HS-5 (cell line): ENCODE measurements around the gene RAD51AP2.
"Not testable (repeated sequence)": the region's sequence is repeated elsewhere in the genome, so short reads cannot be mapped to it uniquely, and the experiment has no call there.

ENCODE experiments used
- DNase-seq: peaks from one replicate; pipeline ENCODE4 v3.0.0-alpha.2; 2012; ENCODE audit warnings: low read depth

The RAD51AP2 gene

DNA sequence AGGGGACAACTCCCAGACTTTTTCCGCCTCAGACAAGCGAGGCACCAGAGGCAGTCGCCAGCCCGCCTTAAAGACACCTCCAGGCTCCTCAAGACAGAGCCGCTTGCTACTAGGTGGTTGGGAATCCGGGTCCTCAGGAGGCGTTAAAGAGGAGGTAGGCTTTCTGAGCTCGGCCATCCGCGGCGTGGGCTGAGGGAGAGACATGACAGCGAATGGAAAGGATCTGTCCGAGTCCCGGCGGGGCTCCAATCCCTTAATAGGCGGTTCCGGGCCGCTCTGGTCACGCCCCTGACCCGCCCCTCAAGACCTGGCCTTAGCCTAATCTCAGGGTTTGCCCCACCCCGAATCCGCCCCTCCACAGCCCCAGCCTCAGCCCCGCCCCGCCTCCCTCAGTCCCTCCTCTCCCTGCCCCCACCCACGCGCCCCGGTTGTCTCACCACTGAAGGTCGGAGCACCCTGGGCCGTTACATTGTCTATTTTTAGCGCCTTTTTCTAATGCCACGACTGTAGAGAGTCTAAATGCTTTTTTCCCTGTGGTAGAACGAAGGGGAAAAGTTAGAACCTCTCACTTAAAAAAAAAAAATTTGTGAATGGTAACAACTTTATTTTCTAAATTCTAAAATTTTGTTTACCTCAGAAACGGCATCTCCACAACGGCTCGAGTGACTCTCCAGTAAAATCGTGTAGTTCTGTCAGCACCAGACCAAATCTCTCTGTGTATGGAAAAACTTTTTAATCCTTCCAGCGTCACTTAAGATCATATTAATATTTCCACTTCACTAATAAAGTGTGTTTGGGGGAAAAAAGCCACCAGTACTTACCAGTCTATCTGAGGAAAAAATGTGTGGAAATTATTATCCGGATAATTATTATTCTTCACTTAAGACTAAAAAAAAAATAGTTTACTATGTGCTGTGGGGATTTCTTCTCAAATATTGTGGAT is at the start of gene RAD51AP2:
RAD51AP2 (minus strand) TSS at position 229 of the 943 bp plus-strand sequence; CDS start at position 204, 25 bp downstream.
- DNase-seq, result peak; percentile 52

DNA sequence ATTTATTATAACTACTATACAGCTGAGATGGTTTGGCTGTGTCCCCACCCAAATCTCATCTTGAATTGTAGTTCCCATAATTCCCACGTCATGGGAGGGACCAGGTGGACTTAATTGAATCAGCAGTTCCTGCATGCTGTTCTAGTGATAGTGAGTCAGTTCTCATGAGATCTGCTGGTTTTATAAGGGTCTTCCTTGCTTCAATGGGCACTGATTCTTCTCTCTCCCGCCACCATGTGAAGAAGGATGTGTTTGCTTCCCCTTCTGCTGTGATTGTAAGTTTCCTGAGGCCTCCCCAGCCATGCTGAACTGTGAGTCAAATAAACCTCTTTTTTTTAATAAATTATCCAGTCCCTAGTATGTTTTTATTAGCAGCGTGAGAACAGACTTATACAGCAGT is 47.5 kb upstream of the RAD51AP2 start:
- not testable (repeated sequence) for DNase-seq

DNA sequence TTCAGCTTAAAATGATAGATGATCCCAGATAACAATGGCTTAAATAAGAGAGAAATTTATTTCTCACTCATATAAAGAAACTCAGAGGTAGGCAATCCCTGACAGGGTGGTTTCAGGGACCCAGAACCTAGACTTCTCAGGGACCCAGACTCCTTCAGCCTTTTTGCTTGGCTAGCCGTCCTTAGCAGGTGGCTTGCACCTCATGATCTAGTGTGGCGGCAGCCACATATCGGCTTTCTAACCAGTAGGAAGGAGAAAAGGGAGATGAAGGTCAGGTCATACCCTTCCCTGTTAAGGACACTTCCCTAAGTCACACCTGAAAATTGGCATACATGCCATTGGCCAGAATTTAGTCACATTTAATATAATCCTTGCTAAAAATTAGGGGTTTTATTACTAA is 40.6 kb upstream of the RAD51AP2 start:
- no peak for DNase-seq

DNA sequence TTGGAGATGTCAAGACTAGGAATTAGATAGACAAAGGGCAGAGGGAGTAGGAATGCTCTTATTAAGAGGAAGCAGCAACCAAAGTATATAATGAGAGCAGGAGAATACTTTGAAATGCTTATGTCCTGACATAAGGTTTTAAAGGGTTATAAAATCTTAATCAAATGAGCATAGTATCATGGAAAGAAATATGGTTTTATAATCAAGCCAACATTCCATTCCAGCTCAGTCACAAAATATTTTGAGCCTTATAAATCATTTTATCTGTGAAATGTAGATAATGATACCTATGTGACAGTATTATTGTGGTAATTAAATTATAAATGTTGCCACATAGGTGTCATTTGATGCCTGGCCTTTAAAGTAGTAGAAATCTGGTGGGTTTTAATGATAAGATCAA is 39.8 kb upstream of the RAD51AP2 start:
- no peak for DNase-seq

DNA sequence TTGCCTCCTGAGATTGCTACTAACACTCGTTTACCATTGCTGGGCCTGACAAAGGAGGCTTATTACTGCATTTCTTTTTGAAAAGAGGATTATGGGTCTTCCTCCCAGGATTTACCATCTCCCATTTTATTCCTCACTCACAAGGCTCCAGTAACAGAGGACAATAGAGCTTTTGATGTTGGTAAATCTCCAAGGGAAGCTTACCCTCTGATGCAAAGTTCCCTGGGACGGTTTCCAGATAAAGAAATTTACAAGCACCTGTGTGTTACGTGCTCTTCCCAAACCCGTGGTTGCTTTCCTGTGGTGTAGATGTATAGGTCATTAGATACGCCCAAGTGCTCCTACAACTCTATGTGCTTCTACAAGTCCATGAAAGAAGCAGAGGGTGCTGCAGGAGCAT is 39.4 kb upstream of the RAD51AP2 start:
- DNase-seq, result no peak

DNA sequence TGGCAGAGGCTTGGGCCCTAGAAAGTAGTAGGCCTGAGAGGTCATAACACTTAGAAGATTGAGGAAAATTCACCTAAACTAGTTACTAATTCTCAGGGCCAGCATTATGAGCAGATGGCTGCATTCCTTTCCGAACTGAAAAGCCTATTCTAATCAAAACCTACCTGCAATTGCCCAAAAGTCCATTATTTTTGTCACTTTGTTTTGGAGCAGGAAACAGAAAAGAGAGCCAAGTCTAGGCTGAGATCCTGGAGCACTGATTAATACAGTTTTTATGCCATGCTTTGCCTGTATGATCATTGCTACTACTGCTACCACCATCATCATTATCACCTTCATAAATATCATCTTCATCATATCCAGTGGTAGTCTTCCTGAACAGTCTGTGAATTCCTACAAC is 36.9 kb upstream of the RAD51AP2 start:
- no peak for DNase-seq

DNA sequence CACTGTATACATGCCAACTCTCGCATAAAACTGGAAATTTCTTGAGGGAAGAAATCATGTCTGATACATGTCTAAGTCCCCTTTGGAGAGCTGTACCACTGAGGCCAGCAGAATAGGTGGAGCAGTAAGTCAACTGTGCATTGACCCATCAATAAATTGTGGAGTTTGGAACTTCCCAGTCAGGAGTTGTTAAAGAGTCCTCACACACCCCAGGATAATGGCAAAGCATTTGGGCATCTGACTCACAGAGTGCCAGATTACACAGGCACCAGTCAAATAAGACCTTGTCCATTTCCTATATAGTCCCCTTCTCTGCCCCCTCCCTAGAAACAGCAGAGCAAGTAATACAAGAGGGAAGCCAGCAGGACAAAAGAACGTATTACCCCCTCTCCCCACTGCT is 32.7 kb upstream of the RAD51AP2 start:
- no peak for DNase-seq

DNA sequence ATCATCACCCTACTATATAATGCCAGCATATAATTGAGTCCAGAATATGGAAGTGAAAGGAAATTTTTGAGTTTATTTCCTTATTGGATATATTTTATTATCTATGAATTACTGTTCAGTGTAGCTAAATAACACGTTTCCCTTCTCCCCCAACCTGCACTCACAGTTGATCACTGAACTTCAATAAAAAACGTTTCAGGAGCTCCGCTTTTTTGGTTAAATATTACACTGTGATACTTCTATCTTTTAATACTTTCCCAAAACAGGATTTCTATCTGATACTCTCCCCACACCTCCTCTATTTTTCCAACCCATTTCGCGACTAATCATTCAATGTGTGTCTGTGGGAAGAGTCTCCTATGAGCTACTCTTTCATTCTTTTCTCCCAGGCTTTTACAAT is 29.5 kb upstream of the RAD51AP2 start:
- DNase-seq, result no peak

DNA sequence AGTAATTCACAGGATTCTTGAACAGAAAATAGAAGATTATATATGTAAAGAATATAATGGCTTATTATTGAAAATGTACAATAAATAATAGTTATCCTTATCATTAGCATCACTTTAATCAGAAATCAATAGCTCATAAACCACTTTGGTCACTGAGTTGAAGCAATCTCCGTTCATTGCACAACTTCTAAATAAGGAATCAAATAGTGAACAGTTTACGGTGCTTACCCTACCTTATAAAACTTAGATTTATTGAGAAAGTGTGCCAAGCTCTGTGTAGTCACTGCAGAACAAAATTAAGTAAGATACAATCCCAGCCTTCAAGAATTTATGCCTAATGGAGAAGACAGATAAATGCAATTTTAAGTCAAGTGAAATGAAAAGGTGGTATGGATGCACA is 29.0 kb upstream of the RAD51AP2 start:
- DNase-seq, result no peak

DNA sequence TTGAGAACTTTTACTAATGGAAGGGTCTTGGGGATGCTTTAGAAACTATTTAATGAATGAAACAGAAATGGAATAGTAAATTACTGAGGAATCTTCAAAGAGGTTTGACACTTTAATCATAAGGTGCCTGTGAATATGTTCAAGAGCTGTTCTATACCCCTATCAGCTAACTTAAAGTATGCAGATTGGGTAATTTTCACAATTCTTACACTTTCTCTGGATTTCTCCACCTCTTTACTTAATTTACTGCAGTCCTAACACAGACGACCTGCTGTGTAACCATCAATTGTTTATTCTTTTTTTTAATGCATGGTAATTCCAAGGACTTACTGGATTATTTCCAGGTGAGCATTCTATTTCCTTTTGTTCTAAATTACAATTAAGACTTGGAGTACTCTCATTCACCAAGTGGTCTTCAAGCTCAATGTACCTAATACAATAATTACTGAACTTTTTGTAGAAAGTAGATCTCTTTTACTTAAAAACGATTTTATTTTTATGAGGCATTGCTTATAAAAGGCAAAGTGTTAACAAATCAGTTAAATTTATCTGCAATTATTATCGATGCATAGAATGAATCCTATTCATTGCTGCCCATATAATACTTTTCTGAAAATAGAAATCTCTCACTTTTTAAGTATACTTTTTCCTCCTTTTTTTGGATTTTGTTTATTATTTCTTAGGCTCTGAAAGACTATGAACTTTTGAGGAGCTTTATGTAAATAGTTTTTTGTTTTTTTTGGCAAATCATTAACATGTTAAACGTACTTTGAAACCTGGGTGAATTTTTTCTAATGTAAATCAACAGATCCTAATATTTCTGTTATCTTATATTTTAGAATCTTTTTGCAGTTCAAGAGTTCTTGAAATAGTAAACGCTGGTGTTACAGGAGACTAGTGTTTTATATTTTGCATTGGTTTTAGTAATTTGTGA is 27.7 kb upstream of the RAD51AP2 start:
- no peak for DNase-seq

DNA sequence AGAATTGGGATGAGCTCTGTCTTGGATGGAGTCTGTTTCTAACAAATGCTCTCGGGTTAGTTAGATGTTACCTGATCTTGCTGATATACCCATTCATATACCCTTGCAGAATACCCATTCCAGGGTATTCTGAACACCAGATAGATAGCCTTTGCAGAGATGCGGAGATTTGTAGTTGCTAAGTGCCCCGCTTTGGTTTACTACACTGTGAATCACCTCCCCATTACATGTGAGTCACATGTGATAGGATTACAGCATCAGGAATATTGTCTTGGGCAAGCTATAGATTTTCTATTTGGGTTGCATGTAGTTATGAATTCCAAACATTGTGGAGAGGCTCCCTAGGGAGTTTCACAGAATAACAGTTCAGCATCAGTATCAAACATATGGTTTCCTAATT is 26.0 kb upstream of the RAD51AP2 start:
- peak; percentile 85 for DNase-seq

DNA sequence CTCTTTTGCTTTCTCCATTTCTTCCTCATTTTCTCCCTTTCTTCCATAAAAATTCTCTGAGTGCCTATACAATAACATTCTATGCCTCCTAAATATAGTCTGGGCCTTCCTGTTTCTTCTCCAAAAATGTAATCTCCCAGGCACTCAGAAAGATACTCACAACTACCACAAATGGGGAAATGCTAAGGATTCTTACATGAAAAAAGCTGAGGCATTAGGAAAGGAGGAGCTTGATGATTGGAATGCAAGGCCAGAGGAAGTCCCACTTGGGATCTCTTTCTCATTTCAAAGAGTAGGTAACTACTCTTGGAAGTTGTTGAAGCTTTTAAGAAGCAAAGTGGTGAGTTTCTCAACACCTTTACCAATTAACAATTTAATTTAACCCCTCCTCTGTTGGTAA is 25.6 kb upstream of the RAD51AP2 start:
- no peak for DNase-seq

DNA sequence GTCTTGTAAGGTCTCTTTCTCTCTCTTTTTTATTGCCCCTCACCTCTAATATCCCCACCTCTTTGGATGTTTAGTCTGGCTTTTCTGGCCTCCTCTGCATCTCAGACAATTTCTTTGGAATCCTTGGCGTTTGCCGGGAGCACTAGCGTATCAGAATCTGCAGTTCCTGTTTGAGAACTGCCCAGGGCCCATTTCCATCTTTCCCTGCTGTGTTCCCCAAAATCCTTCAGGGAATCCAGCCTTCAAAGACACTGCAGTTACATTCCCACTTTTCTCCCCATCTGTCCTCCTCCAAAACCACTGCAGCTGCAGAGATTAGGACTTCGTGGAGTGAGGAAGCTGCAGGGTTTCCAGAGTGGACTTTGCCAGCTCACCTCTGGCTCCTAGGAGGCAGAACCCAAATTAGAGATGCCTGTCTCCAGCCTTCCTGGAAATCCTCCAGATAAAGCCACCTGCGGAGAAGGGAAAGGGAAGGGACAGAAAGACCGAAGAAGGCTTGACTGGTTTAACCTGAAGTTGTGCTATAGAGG is 25.0 kb upstream of the RAD51AP2 start:
- DNase-seq, result no peak

DNA sequence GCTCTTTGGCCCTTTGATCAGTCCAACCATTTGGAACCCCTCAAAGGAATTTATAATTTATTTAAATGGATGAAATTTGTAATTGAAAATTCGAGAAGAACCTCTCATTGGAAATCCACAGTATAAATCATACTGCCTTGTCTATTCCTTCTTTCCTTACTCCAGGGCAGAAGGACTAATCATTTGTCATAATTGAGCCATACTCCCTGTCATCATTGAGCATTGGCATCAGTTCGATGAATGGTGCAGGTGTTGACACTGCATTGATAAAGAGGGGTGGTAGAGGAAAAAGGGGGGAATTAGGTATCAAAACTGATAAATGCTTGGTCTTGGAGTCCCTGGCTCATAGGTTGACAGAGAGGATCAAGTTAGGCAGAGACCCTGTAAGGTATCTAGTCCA is 24.2 kb upstream of the RAD51AP2 start:
- no peak for DNase-seq

DNA sequence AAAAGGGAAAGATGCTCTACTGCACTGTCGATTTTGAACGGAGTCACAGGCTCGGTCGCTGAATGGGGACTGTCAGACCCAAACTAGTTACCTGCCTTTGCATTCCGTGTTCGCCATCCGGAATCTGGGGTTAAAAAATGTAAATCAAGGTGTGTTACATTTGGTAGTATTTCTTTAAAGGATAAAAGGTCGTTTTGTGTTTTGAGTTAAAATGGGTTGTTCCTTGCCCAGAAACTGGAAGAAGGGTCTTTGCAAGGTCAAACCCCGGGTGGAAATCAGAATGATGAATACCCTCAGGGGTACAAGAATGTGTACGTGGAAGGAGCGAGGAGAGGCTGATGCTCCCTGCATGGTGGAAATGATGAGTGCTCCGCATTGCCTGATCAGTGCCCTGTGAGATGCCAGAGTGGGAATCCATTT is 23.3 kb upstream of the RAD51AP2 start:
- no peak for DNase-seq

DNA sequence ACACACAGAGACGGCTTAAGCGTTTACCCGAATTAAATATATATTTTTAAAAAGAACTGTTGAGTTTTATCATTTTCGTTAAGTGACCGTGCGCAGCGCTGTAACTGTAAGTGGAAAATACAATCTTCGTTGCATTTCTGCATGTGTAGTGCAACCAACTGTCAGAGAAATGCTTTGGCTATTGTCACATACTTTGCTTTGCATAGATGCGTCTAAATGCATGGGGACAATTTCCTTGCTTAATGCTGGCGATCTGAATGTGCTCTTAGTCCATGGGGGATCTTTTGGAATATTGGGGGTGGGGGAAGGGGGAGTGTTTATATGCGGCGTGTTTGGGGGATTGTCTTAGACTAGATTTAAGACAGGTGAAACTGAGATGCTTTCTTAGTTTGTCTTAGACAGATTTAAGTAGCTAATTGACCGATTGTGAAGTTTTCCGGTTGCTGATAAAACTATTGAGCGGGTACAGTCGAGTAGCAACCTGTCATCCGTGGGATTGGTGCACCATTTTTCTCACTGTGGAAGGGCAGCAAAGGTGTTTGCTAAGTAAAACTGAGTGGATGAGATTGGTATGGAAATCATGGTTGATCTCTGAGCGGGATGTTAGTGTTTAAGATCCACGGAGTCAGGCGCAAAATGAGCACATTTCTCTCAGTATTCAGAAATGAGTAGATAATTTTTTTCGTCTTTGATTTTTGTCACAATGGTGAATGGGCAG is 22.7 kb upstream of the RAD51AP2 start:
- DNase-seq, result no peak

DNA sequence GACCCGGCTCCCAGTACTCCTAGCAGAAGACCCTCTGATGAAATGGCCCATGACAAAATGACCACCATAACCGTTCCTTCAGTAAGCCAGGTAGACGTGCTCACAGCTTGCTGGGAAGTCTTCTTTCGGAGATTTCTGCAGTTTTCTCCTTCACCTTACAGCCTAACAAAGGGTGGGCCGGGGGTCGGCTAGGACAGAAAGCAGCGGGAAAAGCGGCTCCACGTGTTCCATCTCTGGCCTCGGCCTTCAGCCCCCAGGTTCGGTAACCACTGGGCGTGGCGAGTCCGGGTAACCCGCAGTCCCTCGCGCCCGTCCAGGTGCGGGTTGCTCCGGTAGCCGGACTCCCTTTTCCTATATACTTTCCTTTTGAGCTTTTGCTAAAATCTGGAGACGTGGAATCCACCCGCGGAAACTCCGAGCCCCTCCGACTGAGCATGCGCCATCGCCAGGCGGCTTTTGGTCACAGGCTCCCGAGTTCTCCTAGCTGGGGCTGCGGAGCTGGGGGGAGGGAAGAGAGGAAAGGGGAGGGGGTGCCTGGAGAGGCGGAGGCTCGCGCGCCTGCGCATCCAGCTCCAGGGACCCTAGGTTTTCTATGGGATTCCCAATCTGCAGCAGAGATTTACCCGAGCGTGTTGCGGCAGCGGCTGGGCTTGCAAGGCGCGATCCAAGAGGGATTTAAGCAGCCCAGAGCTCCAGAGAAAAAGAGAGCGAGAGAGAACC is 22.0 kb upstream of the RAD51AP2 start, which contains the start of gene VSNL1:
VSNL1 (plus strand) TSS at position 604 of the 720 bp plus-strand sequence. CDS start 51,379 bp downstream, outside the sequence.
- DNase-seq, result no peak

DNA sequence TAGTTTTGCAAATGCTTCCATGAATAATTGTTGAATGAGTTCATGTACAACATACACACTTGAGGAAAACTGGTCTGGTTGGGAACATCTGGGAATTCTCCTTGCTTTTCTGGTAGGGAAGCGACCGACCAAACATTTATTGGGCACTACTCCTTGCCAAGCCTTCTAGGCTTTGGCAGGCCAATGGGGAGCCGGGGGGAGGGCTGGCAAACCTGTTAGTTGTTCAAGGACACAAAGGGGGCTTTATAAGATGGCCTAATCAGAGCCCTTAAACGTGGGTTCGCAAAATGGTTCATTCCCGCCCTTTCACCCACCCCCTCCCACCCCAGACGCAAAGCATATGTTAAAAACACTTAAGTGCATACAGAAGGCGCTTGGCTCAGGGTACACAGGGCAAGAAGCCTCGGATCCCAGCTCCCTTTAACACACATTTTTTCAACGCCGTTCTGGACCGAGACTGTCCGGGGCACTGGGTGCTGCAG is 21.4 kb upstream of the RAD51AP2 start:
- DNase-seq, result no peak

DNA sequence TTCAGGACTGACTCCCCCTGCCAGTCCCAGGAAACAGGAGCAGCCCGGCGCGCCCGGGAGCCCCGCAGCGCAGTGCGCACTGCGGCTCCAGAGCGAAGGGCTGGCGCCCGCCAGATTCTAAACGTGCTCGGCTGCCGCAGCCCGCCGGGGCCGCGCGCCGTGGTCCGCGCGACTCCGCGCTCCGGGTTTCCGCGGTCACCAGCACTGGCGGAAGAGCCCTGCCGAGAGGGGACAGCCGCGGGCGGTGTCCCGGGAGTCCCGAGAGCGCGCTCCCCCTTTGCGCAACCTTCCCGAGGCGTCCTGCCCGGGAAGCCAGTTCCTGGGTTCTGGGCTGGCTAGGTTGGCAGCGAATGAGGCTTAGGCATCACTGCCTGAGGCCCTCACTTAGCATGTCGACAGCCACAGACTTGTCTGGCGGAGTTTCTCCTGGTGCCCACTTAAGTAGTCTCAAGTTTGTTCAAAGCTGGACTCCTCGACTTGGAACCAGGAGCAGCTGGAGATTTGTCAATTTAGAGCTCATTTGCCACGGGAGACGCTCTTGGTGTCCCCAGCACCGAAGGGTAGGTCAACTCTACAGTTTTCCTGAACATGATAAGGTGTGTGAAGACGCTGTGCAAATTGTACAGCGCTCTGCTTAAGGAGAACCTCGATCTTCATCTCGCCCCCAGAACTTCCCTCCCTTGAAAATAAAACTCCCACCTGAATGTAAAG is 20.8 kb upstream of the RAD51AP2 start:
- no peak for DNase-seq
